NOMO-1 treated with DMSO at 0.1 percent for 48 hours (cell line): Measurements from ENCODE around the gene TRHDE.

Experiments used
- DNase-seq: peaks from one replicate; lab custom pipeline; 2025; ENCODE audit not compliant: unreplicated experiment; lab: John Stamatoyannopoulos, UW

The TRHDE gene

DNA sequence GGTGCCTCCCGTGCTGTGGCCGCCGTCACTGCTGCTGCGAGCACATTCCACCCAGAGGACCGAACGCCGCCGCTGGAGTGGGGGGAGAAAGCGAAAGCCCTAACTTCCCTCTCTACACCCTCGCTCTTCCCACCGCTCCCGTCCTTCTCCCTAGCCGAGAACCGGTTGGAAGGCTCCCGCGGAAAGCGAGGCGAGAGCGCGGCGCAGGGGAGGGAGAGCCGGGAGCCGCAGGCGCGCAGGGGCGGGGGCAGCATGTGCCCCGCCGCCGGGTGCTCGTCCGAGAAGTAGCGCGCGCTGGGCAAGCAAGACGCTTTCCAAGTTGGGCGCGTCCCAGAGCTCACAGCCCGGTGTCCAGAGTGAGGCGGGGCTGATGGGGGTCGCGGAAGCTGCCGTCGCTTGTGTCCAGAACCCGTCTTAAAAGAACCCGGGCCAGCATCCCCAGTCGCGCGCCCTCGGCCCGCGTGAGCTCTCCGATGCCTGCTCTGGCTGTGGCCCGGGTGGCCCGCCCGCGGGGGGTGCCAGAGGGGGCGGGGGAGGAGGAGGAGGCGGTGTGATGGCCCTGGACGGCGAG is at the start of gene TRHDE:
Gene TRHDE (plus strand): TSS at position 280 of the 571 bp plus-strand sequence. CDS start 274 bp downstream, at position 554.
- DNase-seq, result peak; percentile 24

GRCh38 chr12:72226510-72226909 is 45.7 kb upstream of the TRHDE start:
- no peak for DNase-seq

DNA sequence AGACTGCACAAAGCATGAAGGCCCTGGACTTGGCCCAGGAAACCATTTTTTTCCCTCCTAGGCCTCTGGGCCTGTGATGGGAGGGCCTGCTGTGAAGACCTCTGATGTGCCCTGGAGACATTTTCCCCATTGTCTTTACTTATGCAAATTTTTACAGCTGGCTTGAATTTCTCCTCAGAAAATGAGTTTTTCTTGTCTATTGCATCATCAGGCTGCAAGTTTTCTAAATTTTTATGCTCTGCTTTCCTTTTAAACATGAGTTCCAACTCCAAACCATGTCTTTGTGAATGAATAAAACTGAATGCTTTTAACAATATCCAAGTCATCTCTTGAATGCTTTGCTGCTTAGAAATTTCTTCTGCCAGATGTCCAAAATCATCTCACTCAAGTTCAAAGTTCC is 43.7 kb upstream of the TRHDE start:
- no peak for DNase-seq

DNA sequence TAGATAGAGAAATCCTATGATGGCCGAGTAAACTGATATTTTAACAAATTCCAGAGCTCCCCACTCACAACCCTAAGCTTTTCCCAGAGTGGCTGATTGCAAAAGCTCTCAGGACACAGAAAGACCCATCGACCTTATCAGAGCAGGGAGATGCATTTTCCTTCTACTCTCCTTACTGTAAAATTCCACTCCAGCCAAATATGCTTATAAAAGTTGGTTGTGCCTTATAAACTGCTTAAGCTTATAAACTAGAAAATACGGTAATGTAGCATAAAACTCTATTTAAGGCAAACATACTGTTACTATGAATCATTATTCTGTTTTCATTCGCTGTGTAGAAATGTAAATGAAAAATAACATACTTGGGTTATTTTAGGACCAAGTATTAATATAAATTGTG is 41.6 kb upstream of the TRHDE start:
- no peak for DNase-seq

GRCh38 chr12:72234886-72235285 is 37.3 kb upstream of the TRHDE start:
- no peak for DNase-seq

DNA sequence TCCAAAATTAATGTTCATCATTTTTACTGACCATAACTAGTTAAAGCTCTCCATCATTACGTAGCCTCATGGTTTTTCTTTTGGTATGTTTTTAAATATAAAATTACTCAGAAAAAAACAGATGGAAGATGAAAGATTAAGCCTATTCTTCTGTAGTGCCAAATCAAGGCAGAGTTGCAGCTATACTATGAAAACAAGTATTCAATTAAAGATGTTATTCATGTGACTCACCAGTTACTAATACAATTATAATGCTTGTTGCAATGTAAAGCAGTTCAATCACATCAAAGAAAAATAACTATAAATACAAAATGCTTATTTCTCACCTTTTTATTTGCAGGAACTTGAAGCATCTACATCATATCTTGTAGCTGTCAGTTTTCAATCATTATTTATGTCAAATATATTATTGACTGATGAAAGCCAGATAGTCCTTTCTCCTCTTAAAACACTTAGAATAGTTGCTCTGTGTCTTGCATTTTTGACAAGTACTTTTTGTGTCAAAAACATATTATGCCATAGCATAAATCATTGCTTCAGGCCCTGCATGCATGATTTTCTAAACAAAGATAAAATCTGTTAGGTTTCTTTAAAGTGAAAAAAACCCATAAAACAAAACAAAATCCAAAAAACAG is 36.0 kb upstream of the TRHDE start:
- DNase-seq, result no peak

GRCh38 chr12:72241552-72241951 is 30.6 kb upstream of the TRHDE start:
- no peak for DNase-seq

DNA sequence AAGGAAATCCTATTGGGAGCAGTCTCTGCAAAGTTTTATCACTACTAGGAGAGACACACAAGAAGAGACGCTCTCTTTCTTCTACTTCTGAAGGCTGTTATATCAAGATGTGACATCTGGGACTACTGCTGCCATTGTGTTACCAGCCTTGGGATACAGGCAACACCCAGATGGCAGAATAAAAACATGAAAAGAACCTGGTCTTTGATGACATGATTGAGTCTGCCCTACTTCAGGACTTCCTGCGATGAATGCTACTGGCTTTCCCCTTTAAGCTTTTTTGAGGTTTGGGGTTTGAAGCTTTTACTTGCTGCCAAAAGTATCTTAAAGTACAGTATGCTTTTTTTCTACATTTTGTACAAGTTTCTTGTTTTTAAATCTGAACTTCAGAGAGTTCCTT is 29.2 kb upstream of the TRHDE start:
- DNase-seq, result no peak

GRCh38 chr12:72246370-72246769 is 25.8 kb upstream of the TRHDE start:
- DNase-seq, result no peak

DNA sequence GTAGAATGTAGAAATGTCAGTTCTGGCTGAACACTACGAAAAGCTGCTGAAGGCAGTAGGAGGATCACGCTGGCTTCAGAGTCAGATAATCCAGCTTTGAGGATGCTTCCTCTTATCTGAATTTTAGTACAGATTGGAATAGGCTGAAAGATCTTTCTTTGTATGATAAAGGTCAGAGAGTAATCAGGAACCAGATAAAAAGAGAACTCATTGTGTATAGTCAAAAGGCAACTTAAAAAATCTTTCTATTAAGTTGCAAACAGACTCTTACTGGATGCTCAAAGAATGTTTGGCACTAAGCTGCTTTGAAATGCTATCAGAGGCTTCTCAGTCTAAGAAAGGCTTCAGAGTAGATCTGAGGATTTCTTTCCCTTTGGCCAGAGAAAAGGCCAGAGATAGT is 21.8 kb upstream of the TRHDE start:
- DNase-seq, result no peak

DNA sequence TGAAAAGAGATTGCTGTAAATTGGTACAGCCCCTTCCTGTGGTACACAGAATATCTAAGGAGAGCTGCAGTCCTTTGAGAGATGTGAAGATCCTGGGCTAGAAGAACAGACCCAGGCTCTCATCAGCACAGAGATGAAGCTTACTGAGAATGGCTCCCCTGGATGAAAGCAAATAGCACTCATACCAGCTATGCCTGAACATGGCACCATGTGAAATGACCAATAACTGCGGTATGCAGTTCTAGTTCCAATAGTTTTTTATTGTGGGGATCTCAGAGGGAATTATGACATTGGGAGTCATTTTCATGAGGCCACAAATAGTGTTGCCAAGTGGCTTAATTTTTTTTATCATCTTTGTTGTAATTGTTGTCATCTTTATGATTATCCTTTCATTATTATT is 15.4 kb upstream of the TRHDE start:
- no peak for DNase-seq

DNA sequence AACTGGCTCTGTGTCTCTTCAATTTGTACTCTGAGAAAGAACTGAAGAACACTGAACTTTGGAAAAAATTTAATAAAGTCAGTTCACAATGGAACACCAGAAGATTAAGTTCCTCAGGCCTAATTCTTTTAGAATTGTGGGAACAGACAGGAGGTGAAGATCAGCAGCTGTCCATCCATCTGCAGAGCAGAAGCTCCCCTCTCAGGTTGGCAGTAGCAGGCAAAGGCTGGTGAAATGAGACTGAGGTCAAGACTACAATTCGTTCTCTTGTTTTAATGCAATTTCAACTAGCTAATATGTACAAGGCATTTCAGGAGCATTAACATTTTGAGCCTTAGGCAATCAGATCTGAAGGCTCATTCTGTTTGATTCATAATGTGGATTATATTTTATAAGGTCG is 10.3 kb upstream of the TRHDE start:
- DNase-seq, result no peak

- no peak for DNase-seq
These were observed 7.5 kb upstream of the TRHDE start for GRCh38 chr12:72264548-72265175.

- no peak for DNase-seq
These were observed 4.2 kb upstream of the TRHDE start for GRCh38 chr12:72267974-72268373.

DNA sequence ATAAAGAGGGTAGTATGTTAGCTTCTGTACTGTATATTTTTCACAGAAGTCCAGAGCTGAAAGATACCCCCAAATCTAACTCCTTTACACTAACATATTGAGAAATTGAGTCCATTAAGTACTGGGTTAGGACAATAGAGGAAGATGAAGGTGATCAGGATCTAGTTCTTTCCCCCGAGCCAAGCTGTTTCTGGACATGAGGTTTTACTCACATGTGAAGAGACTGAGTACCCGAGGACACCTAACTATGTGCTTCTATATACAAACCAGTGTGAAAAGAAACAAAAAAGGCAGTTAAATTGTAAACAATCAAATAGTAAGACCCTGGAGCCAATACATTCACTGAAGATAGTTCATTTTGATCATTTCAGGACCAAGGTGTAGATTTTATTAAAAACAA is 3.8 kb upstream of the TRHDE start:
- DNase-seq, result no peak

DNA sequence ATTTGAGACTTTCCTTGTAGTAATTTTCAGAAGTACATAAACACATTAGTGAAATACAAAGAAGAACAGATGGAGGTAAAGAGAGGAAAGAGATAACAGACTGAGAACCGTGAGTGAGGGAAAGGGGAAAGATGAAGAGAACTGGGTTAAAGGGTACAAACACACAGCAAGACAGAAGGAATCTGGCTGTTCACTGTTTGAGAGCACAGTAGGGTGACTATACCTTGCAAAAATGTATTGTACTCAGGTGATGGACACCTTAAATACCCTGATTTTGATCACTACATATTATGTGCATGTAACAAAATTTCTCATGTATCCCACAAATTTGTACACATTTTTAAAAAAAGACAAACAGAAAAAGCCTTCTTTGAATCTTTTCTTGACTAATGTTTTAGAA is 2.7 kb upstream of the TRHDE start:
- DNase-seq, result no peak

DNA sequence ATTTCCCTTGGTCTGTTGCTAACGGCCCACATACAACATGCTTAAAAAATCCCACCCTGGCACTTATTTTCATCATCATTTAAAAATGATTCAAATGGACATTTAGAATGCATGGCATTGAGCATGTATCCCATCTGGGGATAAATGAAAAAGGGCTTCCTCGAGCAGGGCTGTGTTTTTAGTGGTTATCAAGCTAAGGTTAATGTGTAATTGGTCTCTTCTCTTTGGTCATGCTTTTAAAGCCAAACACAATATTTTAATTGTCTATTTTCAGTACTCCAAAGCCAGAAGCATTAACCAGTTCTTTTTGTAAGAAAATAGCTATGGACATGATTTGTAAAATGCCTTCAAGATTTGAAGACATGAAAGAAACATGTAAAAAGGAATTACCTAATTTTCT is 1.9 kb upstream of the TRHDE start:
- no peak for DNase-seq

DNA sequence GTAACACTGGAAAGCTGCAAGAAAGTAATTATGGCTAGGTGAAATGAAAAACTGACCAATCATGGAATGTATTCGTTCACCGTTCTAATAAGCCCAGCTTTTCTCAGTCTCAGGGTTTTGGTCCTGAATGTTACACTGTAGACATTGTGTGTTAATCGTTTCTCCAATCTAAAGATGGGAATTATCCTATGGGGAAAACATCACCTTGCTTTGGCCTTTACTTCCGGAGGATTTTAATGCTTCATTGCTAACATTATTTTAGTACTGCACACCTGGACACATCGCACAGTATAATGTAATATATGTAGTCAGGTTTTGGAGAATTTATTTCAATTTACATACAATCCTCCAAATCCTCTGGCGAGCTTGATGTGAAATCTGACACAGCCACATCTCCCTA is 1.2 kb upstream of the TRHDE start:
- no peak for DNase-seq

DNA sequence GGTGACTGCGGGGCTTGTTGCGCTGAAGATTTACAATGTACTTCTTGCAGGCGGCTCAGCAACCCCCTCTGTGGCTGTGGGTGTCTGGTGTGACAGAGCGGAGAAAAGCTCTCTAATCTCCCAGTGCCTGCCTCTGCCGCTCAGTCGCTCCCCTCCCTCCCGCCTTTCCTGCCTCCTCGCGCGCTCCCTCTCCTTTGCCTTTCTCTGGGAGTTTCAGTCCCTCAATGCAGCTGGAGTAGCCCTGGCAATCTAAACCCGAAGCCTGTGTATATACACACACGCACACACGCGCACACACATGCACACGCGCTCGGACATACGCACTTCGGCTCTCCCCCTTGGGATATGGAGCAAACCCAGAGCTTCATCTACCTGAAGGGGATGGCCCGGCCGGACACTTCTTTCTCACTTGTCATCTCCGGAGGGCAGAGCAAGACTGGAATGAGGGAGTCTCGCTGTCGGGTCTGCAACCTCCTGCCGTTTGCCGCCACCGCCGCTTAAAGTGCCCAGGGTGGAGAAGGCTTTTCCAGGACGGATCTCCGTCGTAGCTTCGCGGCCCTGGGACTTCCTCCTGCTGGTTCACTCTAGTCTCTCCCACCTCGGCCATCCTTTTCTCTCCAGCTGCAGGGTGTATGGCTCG is 599 bp upstream of the TRHDE start:
- no peak for DNase-seq

- DNase-seq, result no peak
These were observed 745 bp downstream of the TRHDE start for GRCh38 chr12:72272731-72273498.

GRCh38 chr12:72273499-72273837 is 1.3 kb downstream of the TRHDE start:
- DNase-seq, result no peak
